ENCODE measurements around the gene GALK1.

The GALK1 gene

GRCh38 chr17:75729351-75729750 lies 35.6 kb downstream of the GALK1 start:
- in situ Hi-C loops (cut with MboI; ENCODE audit: low sequenced_read_pairs), result no loop called here

GRCh38 chr17:75727391-75727790 lies 37.6 kb downstream of the GALK1 start:
- in situ Hi-C loops (cut with MboI; ENCODE audit: low sequenced_read_pairs), result no loop called here

GRCh38 chr17:75725504-75725903 lies 39.5 kb downstream of the GALK1 start:
- in situ Hi-C loops (cut with MboI; ENCODE audit: low sequenced_read_pairs), result no loop called here

- in situ Hi-C loops (cut with MboI; ENCODE audit: low sequenced_read_pairs), result no loop called here
These were observed 40.7 kb downstream of the GALK1 start for GRCh38 chr17:75724016-75725003.

- in situ Hi-C loops (cut with MboI; ENCODE audit: low sequenced_read_pairs), result no loop called here
These were observed 41.6 kb downstream of the GALK1 start for GRCh38 chr17:75723171-75723930.

GRCh38 chr17:75722542-75723095 lies 42.4 kb downstream of the GALK1 start:
- in situ Hi-C loops (cut with MboI; ENCODE audit: low sequenced_read_pairs), result no loop called here

- in situ Hi-C loops (cut with MboI; ENCODE audit: low sequenced_read_pairs), result no loop called here
These were observed 42.9 kb downstream of the GALK1 start for GRCh38 chr17:75722076-75722475.

GRCh38 chr17:75721463-75722011 lies 43.5 kb downstream of the GALK1 start:
- in situ Hi-C loops (cut with MboI; ENCODE audit: low sequenced_read_pairs), result no loop called here

GRCh38 chr17:75720656-75721462 lies 44.1 kb downstream of the GALK1 start, which contains the start of gene ITGB4:
Gene ITGB4 (plus strand): TSS chr17:75721459. CDS start chr17:75724704, 3,245 bp downstream.
- in situ Hi-C loops (cut with MboI; ENCODE audit: low sequenced_read_pairs), result no loop called here

GRCh38 chr17:75719732-75720131 lies 45.3 kb downstream of the GALK1 start:
- in situ Hi-C loops (cut with MboI; ENCODE audit: low sequenced_read_pairs), result no loop called here

- in situ Hi-C loops (cut with MboI; ENCODE audit: low sequenced_read_pairs), result no loop called here
These were observed 52.5 kb downstream of the GALK1 start for GRCh38 chr17:75712446-75712845.
